ENCODE data around the gene PARP6. TPM values are rescaled to one million over a fixed set of nuclear protein-coding genes. Genes with fewer than 3 reads are reported as not detected.

The PARP6 gene
- polyA plus RNA-seq, 1 donor (not counting 4 experiments of a cell fraction or from before 2014, with no cell fraction given), result 51.0 TPM

DNA sequence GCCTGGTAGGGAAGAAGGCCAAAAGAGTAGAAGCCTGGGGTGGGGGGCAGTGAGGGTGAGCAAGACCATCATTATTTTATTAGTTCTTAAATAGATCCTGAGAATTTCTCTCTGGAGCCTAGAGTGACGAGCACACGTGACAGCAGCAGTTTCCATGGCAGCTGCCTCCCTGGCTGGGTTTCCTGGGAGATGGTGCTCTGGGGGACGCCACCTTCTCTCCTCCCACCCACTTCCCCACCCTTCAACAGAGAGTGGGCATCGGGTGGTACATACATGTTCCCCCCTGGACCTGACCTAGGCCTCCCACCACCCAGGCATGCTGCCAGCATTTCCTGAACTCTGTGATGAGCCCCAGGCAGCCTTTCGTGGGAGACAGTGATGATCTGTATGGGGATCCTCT is 34.7 kb upstream of the PARP6 start:
- Histone ChIP-seq H3K9ac (ENCODE audit: control insufficient read depth, extremely low read depth, insufficient read depth, low read length) (no peak overlapping the region), H3K27me3 (ENCODE audit: control insufficient read depth, extremely low read depth, insufficient read depth, low read length) (no peaks in the 10 kb centered on the region), H3K9me1 (ENCODE audit: control insufficient read depth, extremely low read depth, insufficient read depth, low read length) (no peaks in the 10 kb centered on the region), H3K4me2 (ENCODE audit: control insufficient read depth, extremely low read depth, insufficient read depth, low read depth, low read length) (no peak overlapping the region), H4K20me1 (ENCODE audit: control insufficient read depth, extremely low read depth, insufficient read depth, low read length) (no peaks in the 10 kb centered on the region), H3K4me3 (ENCODE audit: control insufficient read depth in 2 of 3, extremely low read depth in 1 of 3, insufficient read depth in 2 of 3, low read depth in 1 of 3, low read length in 3 of 3) (no peak overlapping the region), H3K4me1 (ENCODE audit: control insufficient read depth, extremely low read depth, insufficient read depth, low read length) (no peaks in the 10 kb centered on the region), H2AFZ (ENCODE audit: control insufficient read depth, low read length) (no peak overlapping the region), H3K27ac (ENCODE audit: control insufficient read depth, insufficient read depth, low read length) (no peak overlapping the region), H3K79me2 (ENCODE audit: control insufficient read depth, insufficient read depth, low read length) (no peaks in the 10 kb centered on the region), H3K9me3 (ENCODE audit: control insufficient read depth, low read depth, low read length) (no peaks in the 10 kb centered on the region), H3K36me3 (ENCODE audit: control insufficient read depth in 2 of 2, extremely low read depth in 1 of 2, insufficient read depth in 2 of 2, low read length in 2 of 2) (no peaks in the 10 kb centered on the region)
- no peak for FAIRE-seq
- dilution Hi-C loops (cut with MboI; ENCODE audit: extremely low pct_ligation_motif_present, low sequenced_read_pairs), result no loop called here
- DNase-seq (ENCODE audit: low read depth, low spot score), result no peak
- TF ChIP-seq EZH2 (IDR thresholded peaks at IDR 0.05; ENCODE audit: low read length), result no peak
- TF ChIP-seq, protein P1, sequence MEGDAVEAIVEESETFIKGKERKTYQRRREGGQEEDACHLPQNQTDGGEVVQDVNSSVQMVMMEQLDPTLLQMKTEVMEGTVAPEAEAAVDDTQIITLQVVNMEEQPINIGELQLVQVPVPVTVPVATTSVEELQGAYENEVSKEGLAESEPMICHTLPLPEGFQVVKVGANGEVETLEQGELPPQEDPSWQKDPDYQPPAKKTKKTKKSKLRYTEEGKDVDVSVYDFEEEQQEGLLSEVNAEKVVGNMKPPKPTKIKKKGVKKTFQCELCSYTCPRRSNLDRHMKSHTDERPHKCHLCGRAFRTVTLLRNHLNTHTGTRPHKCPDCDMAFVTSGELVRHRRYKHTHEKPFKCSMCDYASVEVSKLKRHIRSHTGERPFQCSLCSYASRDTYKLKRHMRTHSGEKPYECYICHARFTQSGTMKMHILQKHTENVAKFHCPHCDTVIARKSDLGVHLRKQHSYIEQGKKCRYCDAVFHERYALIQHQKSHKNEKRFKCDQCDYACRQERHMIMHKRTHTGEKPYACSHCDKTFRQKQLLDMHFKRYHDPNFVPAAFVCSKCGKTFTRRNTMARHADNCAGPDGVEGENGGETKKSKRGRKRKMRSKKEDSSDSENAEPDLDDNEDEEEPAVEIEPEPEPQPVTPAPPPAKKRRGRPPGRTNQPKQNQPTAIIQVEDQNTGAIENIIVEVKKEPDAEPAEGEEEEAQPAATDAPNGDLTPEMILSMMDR (optimal IDR thresholded peaks at IDR 0.05 in 1 of 3, IDR thresholded peaks at IDR 0.05 in 1 of 3, conservative IDR thresholded peaks at IDR 0.05 in 1 of 3; ENCODE audit: extremely low read depth in 1 of 3, insufficient read depth in 2 of 3, low read length in 3 of 3), result no peak

DNA sequence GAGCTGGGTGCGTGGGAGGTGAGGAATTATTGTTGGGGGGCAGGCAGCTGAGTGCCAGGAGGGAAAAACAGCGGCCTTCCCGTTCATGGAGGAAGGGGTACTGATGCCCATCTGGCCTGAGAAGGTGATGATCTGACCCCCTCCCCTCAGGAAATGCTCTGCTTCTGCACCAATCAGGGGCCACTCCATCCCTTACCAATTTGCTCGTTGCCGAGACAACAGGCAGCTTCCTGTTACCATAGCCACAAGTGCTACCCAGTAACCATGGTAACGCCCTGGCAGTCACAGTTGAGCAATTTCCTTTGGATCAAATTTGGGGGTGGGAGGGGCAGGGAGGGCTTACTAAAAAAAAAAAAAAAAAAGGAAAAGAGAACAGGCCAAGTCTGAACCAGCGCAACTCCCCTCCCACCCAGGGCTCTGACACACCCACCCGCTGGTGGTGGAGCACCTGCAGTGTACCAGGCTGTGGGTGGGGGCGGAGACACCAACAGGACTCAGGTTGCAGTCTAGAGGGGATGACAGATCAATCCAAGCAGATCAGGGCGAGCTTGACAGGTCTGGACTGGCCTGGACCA is 33.9 kb upstream of the PARP6 start:
- H3K9me3 ChIP-seq (ENCODE audit: control insufficient read depth, low read depth, low read length), result no peaks in the 10 kb centered on the region
- no peak overlapping the region for H3K27ac ChIP-seq (ENCODE audit: control insufficient read depth, insufficient read depth, low read length)
- H3K27me3 ChIP-seq (ENCODE audit: control insufficient read depth, extremely low read depth, insufficient read depth, low read length), result no peaks in the 10 kb centered on the region
- H3K9ac ChIP-seq (ENCODE audit: control insufficient read depth, extremely low read depth, insufficient read depth, low read length), result no peak overlapping the region
- no peak for TF ChIP-seq EZH2 (IDR thresholded peaks at IDR 0.05; ENCODE audit: low read length)
- TF ChIP-seq, protein P1 (optimal IDR thresholded peaks at IDR 0.05 in 1 of 3, IDR thresholded peaks at IDR 0.05 in 1 of 3, conservative IDR thresholded peaks at IDR 0.05 in 1 of 3; ENCODE audit: extremely low read depth in 1 of 3, insufficient read depth in 2 of 3, low read length in 3 of 3), result no peak
- H3K79me2 ChIP-seq (ENCODE audit: control insufficient read depth, insufficient read depth, low read length), result no peaks in the 10 kb centered on the region
- no peaks in the 10 kb centered on the region for H3K4me1 ChIP-seq (ENCODE audit: control insufficient read depth, extremely low read depth, insufficient read depth, low read length)
- no peak overlapping the region for H3K4me3 ChIP-seq (ENCODE audit: control insufficient read depth in 2 of 3, extremely low read depth in 1 of 3, insufficient read depth in 2 of 3, low read depth in 1 of 3, low read length in 3 of 3)
- no peaks in the 10 kb centered on the region for H3K9me1 ChIP-seq (ENCODE audit: control insufficient read depth, extremely low read depth, insufficient read depth, low read length)
- no peak for FAIRE-seq
- no peak overlapping the region for H3K4me2 ChIP-seq (ENCODE audit: control insufficient read depth, extremely low read depth, insufficient read depth, low read depth, low read length)
- no peak overlapping the region for H2AFZ ChIP-seq (ENCODE audit: control insufficient read depth, low read length)
- DNase-seq (ENCODE audit: low read depth, low spot score), result no peak
- H3K36me3 ChIP-seq (ENCODE audit: control insufficient read depth in 2 of 2, extremely low read depth in 1 of 2, insufficient read depth in 2 of 2, low read length in 2 of 2), result no peaks in the 10 kb centered on the region
- dilution Hi-C loops (cut with MboI; ENCODE audit: extremely low pct_ligation_motif_present, low sequenced_read_pairs), result no loop called here
- no peaks in the 10 kb centered on the region for H4K20me1 ChIP-seq (ENCODE audit: control insufficient read depth, extremely low read depth, insufficient read depth, low read length)

Measured in keratinocyte (primary cell).